ENCODE measurements around the gene CADM1. TPM values are rescaled to one million over a fixed set of nuclear protein-coding genes. Genes with fewer than 3 reads are reported as not detected.

Gene CADM1
- total RNA-seq, 1 experiment from 2014 or later: 0.79 TPM

DNA sequence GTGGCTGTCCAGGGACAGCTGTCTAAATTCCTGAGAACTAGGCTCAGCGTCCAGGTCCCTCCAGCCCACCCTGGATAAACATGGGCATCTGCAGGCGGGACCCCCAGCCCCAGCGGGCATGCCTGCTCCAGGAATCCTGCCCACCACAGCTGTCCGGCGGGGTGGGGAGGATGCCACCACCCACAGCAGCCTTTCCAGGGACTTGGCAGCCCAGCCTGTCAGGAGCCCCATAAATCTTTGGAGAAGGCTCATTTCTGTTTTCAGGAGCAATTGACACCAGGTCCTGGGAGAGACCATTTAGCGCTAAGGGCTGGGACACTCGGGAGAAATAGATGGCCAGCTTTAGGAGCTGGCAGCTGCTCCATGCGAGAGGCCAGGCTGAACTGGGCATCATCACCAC is 358.9 kb downstream of the CADM1 start:
- DNase-seq (ENCODE audit: low read depth, low spot score): no peak
- Histone ChIP-seq H3K27me3 (ENCODE audit: insufficient read depth, low read length) (no peaks in the 10 kb centered on the region), H3K9me3 (ENCODE audit: control insufficient read depth in 1 of 2, insufficient read depth in 1 of 2, low read depth in 1 of 2, low read length in 2 of 2) (no peaks in the 10 kb centered on the region), H2AFZ (ENCODE audit: low read depth, low read length, poor library complexity, severe bottlenecking) (no peak overlapping the region), H3K4me1 (ENCODE audit: control insufficient read depth in 1 of 2, insufficient read depth in 2 of 2, low read length in 2 of 2) (no peaks in the 10 kb centered on the region), H3K9ac (ENCODE audit: low read length) (no peak overlapping the region), H3K36me3 (ENCODE audit: control insufficient read depth in 1 of 2, insufficient read depth in 2 of 2, low read length in 2 of 2) (no peaks in the 10 kb centered on the region), H3K4me3 (replicated peaks in 1 of 2; ENCODE audit: low read depth in 1 of 2, low read length in 2 of 2) (no peak overlapping the region), H3K27ac (ENCODE audit: low read depth, low read length) (no peak overlapping the region), H3K9me2 (ENCODE audit: insufficient read depth) (no peaks in the 10 kb centered on the region), H4K20me1 (ENCODE audit: insufficient read depth) (no peaks in the 10 kb centered on the region), H3K79me2 (ENCODE audit: insufficient read depth, low read length) (no peaks in the 10 kb centered on the region), H3K4me2 (ENCODE audit: low read length) (no peak overlapping the region)
- BruUV-seq (replicated peaks): no TSS peak
- ChIA-PET POLR2A (no interaction called here), RAD21 (ENCODE audit: low non-redundant PET in 1 of 2, low total read pairs in 2 of 2, uncharacterized antibody in 2 of 2, unreplicated experiment in 2 of 2) (no interaction called here), CTCF (no interaction called here)
- intact Hi-C loops (cut with micrococcal nuclease): no loop called here
- TF ChIP-seq FOSL1 (IDR thresholded peaks at IDR 0.05; ENCODE audit: low read depth) (no peak), CTCF (IDR thresholded peaks at IDR 0.05 in 2 of 3, conservative IDR thresholded peaks at IDR 0.05 in 1 of 3; ENCODE audit: borderline replicate concordance in 1 of 3, insufficient read depth in 1 of 3, low read depth in 2 of 3, low read length in 2 of 3) (no peak)
- ATAC-seq: no peak

- H3K9me3 ChIP-seq (ENCODE audit: control insufficient read depth in 1 of 2, insufficient read depth in 1 of 2, low read depth in 1 of 2, low read length in 2 of 2): no peaks in the 10 kb centered on the region
- H3K4me3 ChIP-seq (replicated peaks in 1 of 2; ENCODE audit: low read depth in 1 of 2, low read length in 2 of 2): no peak overlapping the region
- no peaks in the 10 kb centered on the region for H3K36me3 ChIP-seq (ENCODE audit: control insufficient read depth in 1 of 2, insufficient read depth in 2 of 2, low read length in 2 of 2)
- intact Hi-C loops (cut with micrococcal nuclease): no loop called here
- RAD21 ChIA-PET (ENCODE audit: low non-redundant PET in 1 of 2, low total read pairs in 2 of 2, uncharacterized antibody in 2 of 2, unreplicated experiment in 2 of 2): no interaction called here
- no peaks in the 10 kb centered on the region for H3K27me3 ChIP-seq (ENCODE audit: insufficient read depth, low read length)
- BruUV-seq (replicated peaks): no TSS peak
- H3K9me2 ChIP-seq (ENCODE audit: insufficient read depth): no peaks in the 10 kb centered on the region
- CTCF ChIA-PET: no interaction called here
- no peak overlapping the region for H3K9ac ChIP-seq (ENCODE audit: low read length)
- no peak overlapping the region for H3K27ac ChIP-seq (ENCODE audit: low read depth, low read length)
- H3K4me2 ChIP-seq (ENCODE audit: low read length): no peak overlapping the region
- H3K79me2 ChIP-seq (ENCODE audit: insufficient read depth, low read length): no peaks in the 10 kb centered on the region
- no peak overlapping the region for H2AFZ ChIP-seq (ENCODE audit: low read depth, low read length, poor library complexity, severe bottlenecking)
- POLR2A ChIA-PET: no interaction called here
- no peaks in the 10 kb centered on the region for H4K20me1 ChIP-seq (ENCODE audit: insufficient read depth)
- TF ChIP-seq ATF3 (IDR thresholded peaks at IDR 0.05) (no peak), CBX3 (IDR thresholded peaks at IDR 0.05; ENCODE audit: low read depth) (no peak), JUND (IDR thresholded peaks at IDR 0.05) (no peak), ZFX (IDR thresholded peaks at IDR 0.05) (no peak), SIN3A (IDR thresholded peaks at IDR 0.05; ENCODE audit: low read depth) (no peak), FOSL1 (IDR thresholded peaks at IDR 0.05; ENCODE audit: low read depth) (no peak), YY1 (IDR thresholded peaks at IDR 0.05; ENCODE audit: extremely low read depth, insufficient replicate concordance, low read depth, low read length) (no peak), TCF7L2 (IDR thresholded peaks at IDR 0.05; ENCODE audit: borderline replicate concordance, extremely low read depth, insufficient read depth, insufficient read length) (no peak)
- TF ChIP-seq, protein P1, sequence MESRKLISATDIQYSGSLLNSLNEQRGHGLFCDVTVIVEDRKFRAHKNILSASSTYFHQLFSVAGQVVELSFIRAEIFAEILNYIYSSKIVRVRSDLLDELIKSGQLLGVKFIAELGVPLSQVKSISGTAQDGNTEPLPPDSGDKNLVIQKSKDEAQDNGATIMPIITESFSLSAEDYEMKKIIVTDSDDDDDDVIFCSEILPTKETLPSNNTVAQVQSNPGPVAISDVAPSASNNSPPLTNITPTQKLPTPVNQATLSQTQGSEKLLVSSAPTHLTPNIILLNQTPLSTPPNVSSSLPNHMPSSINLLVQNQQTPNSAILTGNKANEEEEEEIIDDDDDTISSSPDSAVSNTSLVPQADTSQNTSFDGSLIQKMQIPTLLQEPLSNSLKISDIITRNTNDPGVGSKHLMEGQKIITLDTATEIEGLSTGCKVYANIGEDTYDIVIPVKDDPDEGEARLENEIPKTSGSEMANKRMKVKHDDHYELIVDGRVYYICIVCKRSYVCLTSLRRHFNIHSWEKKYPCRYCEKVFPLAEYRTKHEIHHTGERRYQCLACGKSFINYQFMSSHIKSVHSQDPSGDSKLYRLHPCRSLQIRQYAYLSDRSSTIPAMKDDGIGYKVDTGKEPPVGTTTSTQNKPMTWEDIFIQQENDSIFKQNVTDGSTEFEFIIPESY (IDR thresholded peaks at IDR 0.05; ENCODE audit: extremely low read depth, insufficient replicate concordance, low read length): no peak
- TF ChIP-seq, protein P2, sequence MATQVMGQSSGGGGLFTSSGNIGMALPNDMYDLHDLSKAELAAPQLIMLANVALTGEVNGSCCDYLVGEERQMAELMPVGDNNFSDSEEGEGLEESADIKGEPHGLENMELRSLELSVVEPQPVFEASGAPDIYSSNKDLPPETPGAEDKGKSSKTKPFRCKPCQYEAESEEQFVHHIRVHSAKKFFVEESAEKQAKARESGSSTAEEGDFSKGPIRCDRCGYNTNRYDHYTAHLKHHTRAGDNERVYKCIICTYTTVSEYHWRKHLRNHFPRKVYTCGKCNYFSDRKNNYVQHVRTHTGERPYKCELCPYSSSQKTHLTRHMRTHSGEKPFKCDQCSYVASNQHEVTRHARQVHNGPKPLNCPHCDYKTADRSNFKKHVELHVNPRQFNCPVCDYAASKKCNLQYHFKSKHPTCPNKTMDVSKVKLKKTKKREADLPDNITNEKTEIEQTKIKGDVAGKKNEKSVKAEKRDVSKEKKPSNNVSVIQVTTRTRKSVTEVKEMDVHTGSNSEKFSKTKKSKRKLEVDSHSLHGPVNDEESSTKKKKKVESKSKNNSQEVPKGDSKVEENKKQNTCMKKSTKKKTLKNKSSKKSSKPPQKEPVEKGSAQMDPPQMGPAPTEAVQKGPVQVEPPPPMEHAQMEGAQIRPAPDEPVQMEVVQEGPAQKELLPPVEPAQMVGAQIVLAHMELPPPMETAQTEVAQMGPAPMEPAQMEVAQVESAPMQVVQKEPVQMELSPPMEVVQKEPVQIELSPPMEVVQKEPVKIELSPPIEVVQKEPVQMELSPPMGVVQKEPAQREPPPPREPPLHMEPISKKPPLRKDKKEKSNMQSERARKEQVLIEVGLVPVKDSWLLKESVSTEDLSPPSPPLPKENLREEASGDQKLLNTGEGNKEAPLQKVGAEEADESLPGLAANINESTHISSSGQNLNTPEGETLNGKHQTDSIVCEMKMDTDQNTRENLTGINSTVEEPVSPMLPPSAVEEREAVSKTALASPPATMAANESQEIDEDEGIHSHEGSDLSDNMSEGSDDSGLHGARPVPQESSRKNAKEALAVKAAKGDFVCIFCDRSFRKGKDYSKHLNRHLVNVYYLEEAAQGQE (IDR thresholded peaks at IDR 0.05; ENCODE audit: low read depth): no peak
- H3K4me1 ChIP-seq (ENCODE audit: control insufficient read depth in 1 of 2, insufficient read depth in 2 of 2, low read length in 2 of 2): no peaks in the 10 kb centered on the region
- DNase-seq (ENCODE audit: low read depth, low spot score): no peak
- no peak for ATAC-seq
Measured at GRCh38 chr11:115144914-115145313, 359.3 kb downstream of the CADM1 start.

All from HCT116 (cell line).